Measurements from ENCODE around the gene OMP. TPM values are rescaled to one million over a fixed set of nuclear protein-coding genes. Genes with fewer than 3 reads are reported as not detected.

The OMP gene
- total RNA-seq, 2 experiments from 2014 or later, result not detected

DNA sequence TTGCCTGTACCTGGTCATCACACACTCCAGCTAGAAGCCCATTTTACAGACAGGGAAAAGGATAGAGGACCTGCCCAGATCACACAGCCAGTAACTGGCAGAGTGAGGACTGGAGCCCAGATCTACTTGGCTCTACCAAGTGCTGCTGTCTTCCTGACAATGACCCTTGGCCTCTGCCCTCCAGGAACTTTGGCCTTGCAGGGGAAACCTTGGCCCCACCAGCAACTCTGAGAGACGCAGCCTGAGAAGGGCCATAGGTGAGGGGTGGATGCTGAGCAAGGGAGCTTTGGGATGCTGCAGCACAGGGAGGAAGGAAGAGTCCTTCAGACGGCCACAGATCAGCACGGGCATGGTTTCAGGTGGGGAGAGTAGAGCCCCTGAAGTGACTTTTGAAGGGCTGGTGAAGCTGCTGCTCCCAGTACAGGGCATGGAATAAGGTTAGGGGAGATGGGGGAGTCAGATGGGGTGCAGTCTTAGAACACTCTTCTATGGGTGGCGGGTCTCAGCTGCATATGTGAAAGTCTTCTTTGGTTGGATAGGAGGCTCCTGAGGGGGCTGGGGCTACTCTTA, 37.9 kb upstream of the OMP start:
- intact Hi-C loops (cut with micrococcal nuclease; ENCODE audit: unreplicated experiment), result no loop called here
- Histone ChIP-seq H4K20me1 (ENCODE audit: insufficient read depth, low read length) (no peaks in the 10 kb centered on the region), H2AFZ (ENCODE audit: low read length) (no peak overlapping the region), H3K79me2 (ENCODE audit: insufficient read depth, low read depth, low read length) (no peaks in the 10 kb centered on the region), H3K27ac (ENCODE audit: low read depth, low read length, poor library complexity, severe bottlenecking) (no peak overlapping the region), H3K4me1 (ENCODE audit: insufficient read depth, low read length, poor library complexity, severe bottlenecking) (peaks cover 9% of the 10 kb centered on the region), H3K4me2 (ENCODE audit: low read length) (no peak overlapping the region), H3K9me3 (ENCODE audit: low read length) (no peaks in the 10 kb centered on the region), H3K9me2 (ENCODE audit: insufficient read depth, low read length) (no peaks in the 10 kb centered on the region), H3K36me3 (ENCODE audit: insufficient read depth, low read length) (no peaks in the 10 kb centered on the region), H3K4me3 (ENCODE audit: low read depth, low read length, poor library complexity, severe bottlenecking) (no peak overlapping the region)
- DNase-seq (ENCODE audit: low spot score), result no peak
- ChIA-PET CTCF (ENCODE audit: unreplicated experiment) (no interaction called here), POLR2A (no interaction called here)
- TF ChIP-seq, protein P1, sequence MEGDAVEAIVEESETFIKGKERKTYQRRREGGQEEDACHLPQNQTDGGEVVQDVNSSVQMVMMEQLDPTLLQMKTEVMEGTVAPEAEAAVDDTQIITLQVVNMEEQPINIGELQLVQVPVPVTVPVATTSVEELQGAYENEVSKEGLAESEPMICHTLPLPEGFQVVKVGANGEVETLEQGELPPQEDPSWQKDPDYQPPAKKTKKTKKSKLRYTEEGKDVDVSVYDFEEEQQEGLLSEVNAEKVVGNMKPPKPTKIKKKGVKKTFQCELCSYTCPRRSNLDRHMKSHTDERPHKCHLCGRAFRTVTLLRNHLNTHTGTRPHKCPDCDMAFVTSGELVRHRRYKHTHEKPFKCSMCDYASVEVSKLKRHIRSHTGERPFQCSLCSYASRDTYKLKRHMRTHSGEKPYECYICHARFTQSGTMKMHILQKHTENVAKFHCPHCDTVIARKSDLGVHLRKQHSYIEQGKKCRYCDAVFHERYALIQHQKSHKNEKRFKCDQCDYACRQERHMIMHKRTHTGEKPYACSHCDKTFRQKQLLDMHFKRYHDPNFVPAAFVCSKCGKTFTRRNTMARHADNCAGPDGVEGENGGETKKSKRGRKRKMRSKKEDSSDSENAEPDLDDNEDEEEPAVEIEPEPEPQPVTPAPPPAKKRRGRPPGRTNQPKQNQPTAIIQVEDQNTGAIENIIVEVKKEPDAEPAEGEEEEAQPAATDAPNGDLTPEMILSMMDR (conservative IDR thresholded peaks at IDR 0.05; ENCODE audit: low read length), result no peak
- TF ChIP-seq EZH2phosphoT487 (IDR thresholded peaks at IDR 0.05; ENCODE audit: borderline replicate concordance, low read depth, low read length), result no peak
- no TSS peak for BruUV-seq (replicated peaks)

DNA sequence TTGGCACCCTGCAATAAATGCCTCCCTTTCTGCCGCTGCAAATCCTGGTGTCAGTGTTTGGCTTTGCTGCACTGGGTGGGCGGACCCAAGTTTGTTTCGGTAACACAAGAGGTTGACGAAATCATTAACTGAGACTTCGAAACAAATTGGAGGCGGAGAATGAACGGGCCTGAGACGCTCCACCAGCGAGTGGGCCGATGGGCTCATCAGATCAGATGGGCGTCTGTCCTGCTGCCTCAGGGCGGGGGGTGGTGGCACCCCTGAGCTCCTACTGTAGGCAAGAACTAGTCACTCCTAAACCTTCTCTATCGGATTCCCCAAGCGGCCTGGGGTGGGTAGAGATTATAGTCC, 36.8 kb upstream of the OMP start:
- no TSS peak for BruUV-seq (replicated peaks)
- H3K4me3 ChIP-seq (ENCODE audit: low read depth, low read length, poor library complexity, severe bottlenecking), result peak overlapping the region; percentile 80
- peak overlapping the region; percentile 97 for H2AFZ ChIP-seq (ENCODE audit: low read length)

More for the DNA sequence above, 36.8 kb upstream of the OMP start:
- Histone ChIP-seq H3K9me3 (ENCODE audit: low read length) (no peaks in the 10 kb centered on the region), H3K4me1 (ENCODE audit: insufficient read depth, low read length, poor library complexity, severe bottlenecking) (peaks cover 9% of the 10 kb centered on the region), H3K4me2 (ENCODE audit: low read length) (peak overlapping the region; percentile 94), H3K9me2 (ENCODE audit: insufficient read depth, low read length) (no peaks in the 10 kb centered on the region), H4K20me1 (ENCODE audit: insufficient read depth, low read length) (no peaks in the 10 kb centered on the region), H3K79me2 (ENCODE audit: insufficient read depth, low read depth, low read length) (no peaks in the 10 kb centered on the region), H3K36me3 (ENCODE audit: insufficient read depth, low read length) (no peaks in the 10 kb centered on the region), H3K27ac (ENCODE audit: low read depth, low read length, poor library complexity, severe bottlenecking) (no peak overlapping the region)
- no peak for DNase-seq (ENCODE audit: low spot score)
- CTCF ChIA-PET (ENCODE audit: unreplicated experiment), result interaction anchor here (0.6 kb wide), 1 partner anchor 42 kb away, joined by 3 read pairs; no protein-coding TSS in a partner anchor
- intact Hi-C loops (cut with micrococcal nuclease; ENCODE audit: unreplicated experiment), result loop anchor here (1.0 kb wide), 2 partner anchors 19 to 25 kb away; no protein-coding TSS in a partner anchor
- POLR2A ChIA-PET, result no interaction called here
- TF ChIP-seq EZH2phosphoT487 (IDR thresholded peaks at IDR 0.05; ENCODE audit: borderline replicate concordance, low read depth, low read length), result no peak
- TF ChIP-seq, protein P1 (conservative IDR thresholded peaks at IDR 0.05; ENCODE audit: low read length), result no peak

Measured in OCI-LY7 (cell line).